ENCODE measurements around the gene MTG2. TPM values are rescaled to one million over a fixed set of nuclear protein-coding genes. Genes with fewer than 3 reads are reported as not detected.
A peak's percentile ranks its signal among the peaks of the same experiment; 100 is the strongest.

MTG2 gene
- total and polyA plus RNA-seq, 2 of the 8 experiments (the other 6 are each of a cell fraction or from before 2014, with no cell fraction given) = 14.4 to 22.8 TPM

- TF ChIP-seq CBX5 (IDR thresholded peaks at IDR 0.05; ENCODE audit: low read depth, low read length) (no peak), BCL11A (IDR thresholded peaks at IDR 0.05; ENCODE audit: low read depth in 2 of 2, low read length in 2 of 2) (no peak), YY1 (IDR thresholded peaks at IDR 0.05; ENCODE audit: low read depth, low read length) (0 out of 2 replicates have a peak, but pooled peaks have one; percentile 24), RXRA (IDR thresholded peaks at IDR 0.05; ENCODE audit: insufficient read depth, low read depth, low read length) (no peak), RAD21 (IDR thresholded peaks at IDR 0.05 in 1 of 2, conservative IDR thresholded peaks at IDR 0.05 in 1 of 2; ENCODE audit: low read depth in 2 of 2, low read length in 2 of 2) (0 out of 4 replicates have a peak, but pooled peaks of 1 of the 2 experiments have one; percentile 10), CTCF (IDR thresholded peaks at IDR 0.05; ENCODE audit: control extremely low read depth in 1 of 3, insufficient read depth in 1 of 3, low read depth in 1 of 3, low read length in 3 of 3) (no peak), MAFK (IDR thresholded peaks at IDR 0.05; ENCODE audit: low read depth, low read length) (no peak), CHD1 (IDR thresholded peaks at IDR 0.05; ENCODE audit: low read depth, low read length) (no peak), HDAC6 (IDR thresholded peaks at IDR 0.05; ENCODE audit: low read depth, low read length) (no peak), ZNF274 (IDR thresholded peaks at IDR 0.05; ENCODE audit: borderline replicate concordance, extremely low read depth, low read length) (no peak), RFX5 (IDR thresholded peaks at IDR 0.05; ENCODE audit: borderline replicate concordance, low read depth, low read length) (no peak), PHF8 (conservative IDR thresholded peaks at IDR 0.05; ENCODE audit: low read depth, low read length) (peak; percentile 93), EGR1 (IDR thresholded peaks at IDR 0.05; ENCODE audit: borderline replicate concordance, low read depth, low read length) (peak; percentile 50; the same call in 1 of the 2 replicates), EZH2 (IDR thresholded peaks at IDR 0.05; ENCODE audit: low read depth, low read length, severe bottlenecking) (no peak), CEBPB (IDR thresholded peaks at IDR 0.05; ENCODE audit: low read depth, low read length) (no peak), NRF1 (IDR thresholded peaks at IDR 0.05; ENCODE audit: low read depth, low read length) (peak; percentile 60), SIRT6 (IDR thresholded peaks at IDR 0.05; ENCODE audit: low read length) (no peak), MAX (IDR thresholded peaks at IDR 0.05) (peak; percentile 50; the same call in 1 of the 2 replicates), BRCA1 (IDR thresholded peaks at IDR 0.05; ENCODE audit: low read depth, low read length) (no peak), CTBP2 (IDR thresholded peaks at IDR 0.05; ENCODE audit: borderline replicate concordance, insufficient read depth, insufficient read length, low read length) (no peak)
Measured at GRCh38 chr20:62182469-62183425, at the start of gene MTG2 (continued).
